DMS 273 treated with DMSO at 0.1 percent for 48 hours (cell line): ENCODE measurements around the gene ZDHHC6.
"Not testable (repeated sequence)": the region's sequence is repeated elsewhere in the genome, so short reads cannot be mapped to it uniquely, and the experiment has no call there.

ENCODE experiments used
- DNase-seq: peaks from one replicate; lab custom pipeline; 2025; lab: John Stamatoyannopoulos, UW

Gene ZDHHC6, protein sequence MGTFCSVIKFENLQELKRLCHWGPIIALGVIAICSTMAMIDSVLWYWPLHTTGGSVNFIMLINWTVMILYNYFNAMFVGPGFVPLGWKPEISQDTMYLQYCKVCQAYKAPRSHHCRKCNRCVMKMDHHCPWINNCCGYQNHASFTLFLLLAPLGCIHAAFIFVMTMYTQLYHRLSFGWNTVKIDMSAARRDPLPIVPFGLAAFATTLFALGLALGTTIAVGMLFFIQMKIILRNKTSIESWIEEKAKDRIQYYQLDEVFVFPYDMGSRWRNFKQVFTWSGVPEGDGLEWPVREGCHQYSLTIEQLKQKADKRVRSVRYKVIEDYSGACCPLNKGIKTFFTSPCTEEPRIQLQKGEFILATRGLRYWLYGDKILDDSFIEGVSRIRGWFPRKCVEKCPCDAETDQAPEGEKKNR

GRCh38 chr10:112446855-112447619, at the start of gene ZDHHC6, which contains the start of gene VTI1A:
Gene ZDHHC6, minus strand, starts transcription at chr10:112446914. Its CDS starts 1,478 bp downstream, at chr10:112445436.
Gene VTI1A, plus strand, starts transcription at chr10:112447215. Its CDS starts 159 bp downstream, at chr10:112447374.
- DNase-seq, result peak; percentile 49

DNA sequence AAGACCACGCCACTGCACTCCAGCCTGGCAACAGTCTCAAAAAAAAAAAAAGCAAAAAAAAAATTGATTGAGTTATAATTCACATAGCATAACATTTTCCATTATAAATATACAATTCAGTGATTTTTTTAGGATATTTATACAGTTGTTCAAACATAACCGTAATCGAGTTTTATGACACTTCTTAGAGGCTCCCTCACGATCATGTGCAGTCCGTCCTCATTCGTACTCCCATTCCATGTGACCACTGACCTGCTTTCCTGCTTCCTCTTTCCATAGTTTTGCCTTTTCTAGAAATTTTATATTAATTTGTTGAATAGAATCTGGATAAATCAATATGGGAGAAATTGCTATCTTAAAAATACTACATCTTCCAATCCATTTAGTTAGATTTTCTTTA, 46.0 kb upstream of the ZDHHC6 start:
- no peak for DNase-seq

GRCh38 chr10:112491144-112491543, 44.4 kb upstream of the ZDHHC6 start:
- no peak for DNase-seq

- DNase-seq, result no peak
These were observed 43.8 kb upstream of the ZDHHC6 start for GRCh38 chr10:112490545-112490944.

DNA sequence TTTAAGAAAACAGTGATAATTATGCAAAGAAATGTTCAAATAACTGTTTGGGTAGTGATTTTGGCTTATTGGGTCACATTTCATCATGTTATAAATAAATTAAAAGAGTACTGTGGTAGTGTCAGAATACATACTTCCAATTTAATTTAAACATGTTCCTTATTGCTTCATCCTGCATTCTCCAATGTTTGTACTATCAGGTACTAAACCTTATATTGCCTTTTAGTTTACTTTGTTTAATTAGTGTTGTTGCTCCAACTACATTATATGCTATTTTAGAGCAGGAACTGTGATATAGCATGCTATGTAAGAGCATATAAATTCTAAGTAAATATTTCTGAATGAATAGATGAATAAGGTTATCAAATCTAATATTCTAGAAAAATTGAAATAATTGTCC, 41.2 kb upstream of the ZDHHC6 start:
- DNase-seq, result no peak

DNA sequence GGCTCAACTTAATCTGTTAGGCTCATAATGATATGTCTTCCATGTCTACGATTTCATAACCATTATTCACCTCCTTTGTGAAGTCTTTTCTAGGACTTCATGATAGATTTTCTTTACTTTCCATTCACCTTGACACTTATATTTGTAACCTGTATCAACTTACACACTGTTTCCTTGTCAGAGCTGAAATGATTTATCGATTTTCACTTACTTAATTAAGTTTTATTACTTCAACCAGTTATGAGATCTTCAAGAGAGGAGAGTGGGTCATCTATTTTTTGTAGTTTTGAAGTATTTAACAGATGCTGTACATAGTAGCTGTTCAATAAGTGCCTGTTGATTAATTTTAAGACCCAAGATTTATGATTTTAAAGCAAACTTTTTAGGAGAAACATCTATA, 37.7 kb upstream of the ZDHHC6 start:
- DNase-seq, result no peak

DNA sequence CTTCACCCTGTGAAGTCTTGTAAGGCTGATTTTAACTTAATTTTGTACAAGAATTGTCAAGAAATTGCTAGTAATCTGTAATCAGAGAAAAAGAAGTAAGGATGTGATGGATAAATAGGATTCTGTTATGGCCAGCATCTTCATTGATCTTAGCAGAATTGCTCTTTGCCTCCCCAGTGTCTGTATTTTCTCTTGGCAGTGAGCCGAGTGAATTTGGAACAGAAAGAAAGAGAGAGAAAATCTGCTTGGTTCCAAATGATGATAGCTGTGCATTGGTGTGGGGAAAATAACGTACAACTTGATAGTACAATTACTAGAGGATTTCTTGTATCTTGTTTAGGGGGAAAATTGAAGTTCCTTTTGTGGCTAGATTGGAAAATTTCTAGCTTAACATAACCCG, 34.9 kb upstream of the ZDHHC6 start:
- no peak for DNase-seq

DNA sequence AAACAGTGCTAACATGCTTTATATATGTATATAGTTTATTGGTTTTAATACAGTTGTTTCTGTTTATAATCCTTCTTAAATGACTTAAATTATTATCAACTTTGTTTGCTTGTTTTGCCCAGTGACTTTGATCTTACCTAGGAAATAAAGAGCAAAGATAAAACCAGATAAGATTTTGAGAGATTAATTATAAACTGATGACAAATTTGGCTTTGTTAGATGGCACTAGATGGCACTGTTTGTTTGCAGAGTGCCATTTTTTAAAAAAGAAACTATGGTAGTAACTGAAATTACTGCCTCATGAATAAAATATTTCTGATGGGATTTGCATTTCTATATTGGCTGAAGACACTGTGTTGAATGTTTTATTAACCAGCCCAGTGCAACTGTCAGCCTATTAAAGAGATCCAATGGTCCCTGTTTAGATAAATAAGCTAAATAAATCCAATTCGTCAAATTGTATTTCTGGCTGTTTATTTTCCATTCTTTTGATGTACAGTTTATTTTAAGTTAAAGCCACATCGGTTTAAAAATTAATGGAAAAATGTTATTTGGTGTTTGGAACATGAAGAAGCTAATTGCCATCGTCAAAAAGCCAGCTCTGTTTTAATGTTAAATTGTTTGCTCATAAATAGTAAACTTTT, 29.0 kb upstream of the ZDHHC6 start:
- DNase-seq, result no peak

- peak; percentile 26 for DNase-seq
These were observed 25.3 kb upstream of the ZDHHC6 start for GRCh38 chr10:112471878-112472487.

GRCh38 chr10:112467541-112468075, 20.9 kb upstream of the ZDHHC6 start:
- DNase-seq, result no peak

DNA sequence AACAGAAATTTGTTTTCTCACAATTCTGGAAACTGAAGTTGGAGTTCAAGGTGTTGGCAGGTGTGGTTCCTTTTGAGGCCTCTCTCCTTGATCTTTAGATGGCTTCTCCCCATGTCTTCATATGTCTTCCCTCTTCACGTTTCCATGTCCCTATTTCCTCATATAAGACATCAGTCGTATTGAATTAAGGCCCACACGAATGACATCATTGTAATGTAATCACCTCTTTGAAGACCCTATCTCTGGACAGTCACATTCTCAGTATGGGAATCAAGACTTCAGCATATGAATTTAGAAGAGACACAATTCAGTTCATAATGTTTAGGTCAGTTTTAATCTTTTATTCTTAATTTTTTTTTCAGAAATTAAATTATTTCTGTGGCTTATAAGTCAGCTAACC, 20.1 kb upstream of the ZDHHC6 start:
- no peak for DNase-seq

DNA sequence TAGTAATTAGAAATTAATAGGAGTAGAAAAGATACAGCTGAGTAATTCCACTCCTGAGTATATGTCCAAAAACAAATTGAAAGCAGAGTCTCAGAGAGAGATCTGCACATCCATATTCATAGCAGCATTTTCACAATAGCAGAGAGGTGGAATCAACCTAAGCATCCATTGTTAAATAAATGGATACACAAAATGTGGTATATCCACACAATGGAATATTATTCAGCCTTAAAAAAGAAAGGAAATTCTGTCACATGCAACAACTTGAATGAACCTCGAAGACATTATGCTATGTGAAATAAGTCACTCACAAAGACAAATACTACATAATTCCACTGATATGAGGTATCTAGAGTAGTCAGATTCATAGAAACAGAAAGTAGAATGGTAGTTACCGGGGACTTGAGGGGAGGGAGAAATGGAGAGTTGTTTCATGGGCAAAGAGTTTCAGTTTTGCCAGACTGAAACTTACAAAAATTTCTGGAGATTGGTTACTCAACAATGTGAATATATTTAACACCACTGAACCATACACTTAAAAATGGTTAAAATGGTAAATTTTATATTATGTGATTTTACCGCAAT, 18.7 kb upstream of the ZDHHC6 start:
- no peak for DNase-seq

GRCh38 chr10:112464074-112464473, 17.4 kb upstream of the ZDHHC6 start:
- DNase-seq, result not testable (repeated sequence)

GRCh38 chr10:112461029-112461887, 14.5 kb upstream of the ZDHHC6 start:
- DNase-seq, result no peak

GRCh38 chr10:112460366-112460765, 13.7 kb upstream of the ZDHHC6 start:
- no peak for DNase-seq

GRCh38 chr10:112456533-112456932, 9.8 kb upstream of the ZDHHC6 start:
- DNase-seq, result no peak

DNA sequence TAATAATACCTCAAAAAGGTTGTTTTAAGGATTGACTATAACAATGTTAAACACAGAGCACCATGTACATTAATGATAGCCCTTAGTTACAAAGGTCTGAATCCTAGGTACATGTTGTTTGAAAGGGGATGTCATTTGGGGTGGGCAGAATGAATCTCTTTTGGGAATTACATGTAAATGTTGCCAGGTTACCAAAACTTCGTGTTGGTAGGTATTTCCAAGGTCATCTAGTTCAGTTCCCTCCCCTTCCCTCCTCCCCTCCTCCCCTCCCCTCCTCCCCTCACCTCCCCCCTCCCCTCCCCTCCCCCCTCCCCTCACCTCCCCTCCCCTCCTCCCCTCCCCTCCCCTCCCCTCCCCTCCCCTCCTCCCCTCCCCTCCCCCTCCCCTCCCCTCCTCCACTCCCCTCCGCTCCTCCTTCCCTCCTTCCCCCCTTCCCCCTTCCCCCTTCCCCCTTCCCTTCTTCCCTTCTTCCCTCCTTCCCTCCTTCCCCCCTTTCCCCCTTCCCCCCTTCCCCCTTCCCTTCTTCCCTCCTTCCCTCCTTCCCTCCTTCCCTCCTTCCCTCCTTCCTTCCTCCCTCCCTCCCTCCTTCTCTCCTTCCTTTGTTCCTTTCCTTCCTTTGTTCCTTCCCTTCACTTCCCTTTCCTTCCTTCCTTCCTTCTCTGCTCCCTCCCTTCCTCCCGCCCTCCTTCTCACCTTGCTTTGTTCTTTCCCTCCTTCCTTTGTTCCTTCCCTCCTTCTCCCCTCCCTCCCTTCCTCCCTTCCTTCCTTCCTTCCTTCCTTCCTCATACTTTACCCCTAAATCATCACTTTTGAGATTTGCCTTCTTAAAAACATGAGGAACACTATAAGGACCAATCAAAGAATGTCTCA, 8.4 kb upstream of the ZDHHC6 start:
- DNase-seq, result no peak

- DNase-seq, result no peak
These were observed 2.2 kb upstream of the ZDHHC6 start for GRCh38 chr10:112448888-112449287.

DNA sequence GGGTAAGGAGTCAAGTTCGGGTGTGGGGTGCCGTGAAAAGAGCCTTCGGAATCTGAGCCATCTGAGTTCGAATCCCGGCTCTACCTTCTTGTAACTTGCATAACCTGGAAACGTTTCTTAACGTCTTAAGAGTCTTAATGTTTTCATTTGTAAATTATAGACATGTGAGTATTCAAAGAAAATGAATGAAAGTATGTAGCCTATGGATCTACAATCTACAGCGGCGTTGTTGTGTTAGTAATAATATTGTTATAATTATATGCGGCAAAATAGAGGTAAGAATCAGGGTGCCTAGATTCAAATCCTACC, 860 bp upstream of the ZDHHC6 start:
- DNase-seq, result no peak
